HepG2 (cell line): ENCODE results near the gene GCH1. TPM values are rescaled to one million over a fixed set of nuclear protein-coding genes. Genes with fewer than 3 reads are reported as not detected.

Experiments used
- ADNP ChIP-seq: sonication (generic); formaldehyde crosslinking; IDR thresholded peaks from 2 replicates; pipeline ENCODE4 v1.4.0; 2020; ENCODE audit warnings: missing genetic modification reagents
- DNMT3B ChIP-seq: conservative IDR thresholded peaks from 2 replicates; pipeline ENCODE4 v1.6.1; 2016; ENCODE audit warnings: missing biosample characterization, control low read depth
- HNF1A ChIP-seq, 2 experiments: sonication (generic) in 1 of 2; formaldehyde crosslinking in 1 of 2; IDR thresholded peaks; 2 replicates each; pipeline versions ENCODE4 v1.4.0 to v1.6.1; 2016 to 2020; ENCODE audit warnings: borderline replicate concordance in 1 of 2, low read depth in 1 of 2, mild to moderate bottlenecking in 1 of 2, missing genetic modification reagents in 1 of 2
- IRX3 ChIP-seq: sonication (generic); formaldehyde crosslinking; IDR thresholded peaks from 2 replicates; pipeline ENCODE4 v1.8.1; 2023; ENCODE audit warnings: mild to moderate bottlenecking, low read depth, missing genetic modification reagents, borderline replicate concordance
- KAT8 ChIP-seq: IDR thresholded peaks from 2 replicates; pipeline ENCODE4 v1.6.1; 2016; ENCODE audit warnings: missing genetic modification reagents, missing compliant biosample characterization
- NFE2L1 ChIP-seq: sonication (generic); formaldehyde crosslinking; IDR thresholded peaks from 2 replicates; pipeline ENCODE4 v1.4.0; 2020; ENCODE audit warnings: missing genetic modification reagents, mild to moderate bottlenecking, borderline replicate concordance
- NR1H2 ChIP-seq: sonication (generic); formaldehyde crosslinking; IDR thresholded peaks from 2 replicates; pipeline ENCODE4 v1.8.1; 2022; ENCODE audit warnings: low read depth, missing genetic modification reagents, borderline replicate concordance
- NR3C1 ChIP-seq: sonication (generic); formaldehyde crosslinking; IDR thresholded peaks from 2 replicates; pipeline ENCODE4 v1.4.0; 2020; ENCODE audit warnings: missing genetic modification reagents
- RBAK ChIP-seq: sonication (generic); formaldehyde crosslinking; IDR thresholded peaks from 2 replicates; pipeline ENCODE4 v1.5.1; 2020; ENCODE audit warnings: mild to moderate bottlenecking, missing genetic modification reagents
- RFX5 ChIP-seq: IDR thresholded peaks from 2 replicates; pipeline ENCODE4 v1.6.1; 2011; ENCODE audit warnings: low read depth, low read length, improper control_type of control experiment
- SUZ12 ChIP-seq: fragments of 150-350 bp; IDR thresholded peaks from 2 replicates; pipeline ENCODE4 v1.6.1; 2014; ENCODE audit warnings: low read depth, low read length
- TSC22D2 ChIP-seq: sonication (generic); formaldehyde crosslinking; IDR thresholded peaks from 2 replicates; pipeline ENCODE4 v1.5.1; 2020; ENCODE audit warnings: missing genetic modification reagents, mild to moderate bottlenecking, borderline replicate concordance
- ZMAT5 ChIP-seq: sonication (generic); formaldehyde crosslinking; IDR thresholded peaks from 2 replicates; pipeline ENCODE4 v1.5.0; 2020; ENCODE audit warnings: mild to moderate bottlenecking, low read depth, missing genetic modification reagents, borderline replicate concordance
- ZMYM4 ChIP-seq: sonication (generic); formaldehyde crosslinking; IDR thresholded peaks from 2 replicates; pipeline ENCODE4 v1.8.1; 2023; ENCODE audit warnings: mild to moderate bottlenecking, missing genetic modification reagents
- ZNF121 ChIP-seq: sonication (generic); formaldehyde crosslinking; IDR thresholded peaks from 2 replicates; pipeline ENCODE4 v1.5.0; 2020; ENCODE audit warnings: mild to moderate bottlenecking, missing genetic modification reagents
- ZNF180 ChIP-seq: sonication (generic); formaldehyde crosslinking; IDR thresholded peaks from 2 replicates; pipeline ENCODE4 v1.4.0; 2020; ENCODE audit warnings: low read depth, missing genetic modification reagents, borderline replicate concordance
- ZNF567 ChIP-seq: sonication (generic); formaldehyde crosslinking; IDR thresholded peaks from 2 replicates; pipeline ENCODE4 v1.8.1; 2023; ENCODE audit warnings: mild to moderate bottlenecking, missing genetic modification reagents, borderline replicate concordance
- ZNF615 ChIP-seq: sonication (generic); formaldehyde crosslinking; IDR thresholded peaks from 2 replicates; pipeline ENCODE4 v1.5.0; 2020; ENCODE audit warnings: mild to moderate bottlenecking, missing genetic modification reagents, borderline replicate concordance
- ZNF619 ChIP-seq: sonication (generic); formaldehyde crosslinking; IDR thresholded peaks from 2 replicates; pipeline ENCODE4 v1.4.0; 2020; ENCODE audit warnings: mild to moderate bottlenecking, missing genetic modification reagents
- ZNF670 ChIP-seq: sonication (generic); formaldehyde crosslinking; IDR thresholded peaks from 2 replicates; pipeline ENCODE4 v1.8.0; 2022; ENCODE audit warnings: mild to moderate bottlenecking, missing genetic modification reagents, borderline replicate concordance
- ZNF704 ChIP-seq: sonication (generic); formaldehyde crosslinking; IDR thresholded peaks from 2 replicates; pipeline ENCODE4 v1.8.1; 2023; ENCODE audit warnings: mild to moderate bottlenecking, inconsistent platforms, moderate library complexity, missing genetic modification reagents, borderline replicate concordance
- ZNF724P ChIP-seq: sonication (generic); formaldehyde crosslinking; IDR thresholded peaks from 2 replicates; pipeline ENCODE4 v1.8.0; 2022; ENCODE audit warnings: missing genetic modification reagents, borderline replicate concordance
- ZNF790 ChIP-seq: sonication (generic); formaldehyde crosslinking; IDR thresholded peaks from 2 replicates; pipeline ENCODE4 v1.8.0; 2022; ENCODE audit warnings: missing genetic modification reagents, mild to moderate bottlenecking, borderline replicate concordance
- polyA plus RNA-seq, 8 experiments: library from polyadenylated mRNA; depleted of rRNA in 3 of 8; stranded (reverse) in 7 of 8; unstranded in 1 of 8; fragments of >200 nt; fragmentation: Illumina TruSeq in 4 of 8; extraction: Trizol in 4 of 8; gene quantifications; 2 replicates each; pipeline versions ENCODE4 v1.2.1 to v1.2.3, GENCODE V29; 2011 to 2016; ENCODE audit warnings: low read depth in 4 of 8, missing spikeins in 1 of 8, mixed read lengths in 1 of 8; ENCODE audit not compliant: insufficient read depth in 1 of 8
- total RNA-seq, 5 experiments: library from RNA; depleted of rRNA; stranded (reverse); fragments of >200 nt; fragmentation: Illumina TruSeq; extraction: Trizol; gene quantifications; 2 replicates each; pipeline ENCODE4 v1.2.3, GENCODE V29; 2016; ENCODE audit warnings: low read depth in 1 of 5

Gene GCH1
- total and polyA plus RNA-seq, 2 of the 13 experiments (the other 11 are each of a cell fraction or from before 2014, with no cell fraction given) = 15.0 to 25.2 TPM

- TF ChIP-seq IRX3 (CRISPR knock-in tag) (0 out of 2 replicates have a peak, but pooled peaks have one; percentile 12), ZNF567 (CRISPR knock-in tag) (no peak), NR1H2 (CRISPR knock-in tag) (no peak), ADNP (CRISPR knock-in tag) (no peak), TSC22D2 (CRISPR knock-in tag) (no peak), ZMYM4 (CRISPR knock-in tag) (no peak), NFE2L1 (CRISPR knock-in tag) (no peak), RBAK (CRISPR knock-in tag) (no peak), SUZ12 (no peak), NR3C1 (CRISPR knock-in tag) (no peak), ZNF790 (CRISPR knock-in tag) (no peak), ZNF670 (CRISPR knock-in tag) (no peak), ZNF704 (no peak), ZNF180 (CRISPR knock-in tag) (no peak), RFX5 (no peak), ZNF121 (CRISPR knock-in tag) (no peak), HNF1A (IDR thresholded peaks at IDR 0.05; ENCODE audit: low read depth) (no peak), HNF1A (CRISPR knock-in tag; IDR thresholded peaks at IDR 0.05; ENCODE audit: borderline replicate concordance) (no peak), KAT8 (CRISPR knock-in tag) (no peak), ZMAT5 (CRISPR knock-in tag) (no peak), ZNF724P (no peak), DNMT3B (no peak), ZNF619 (no peak), ZNF615 (no peak)
Observed at GRCh38 chr14:54902143-54902520, 494 bp downstream of the GCH1 start (continued).
